Nucleus accumbens (tissue), 56 donors: ENCODE measurements around the gene EHD1.

Experiments used
- DNase-seq, 56 donors: peaks; one replicate each; lab custom pipeline; 2025; lab: John Stamatoyannopoulos, UW

The EHD1 gene

GRCh38 chr11:64910451-64911093 lies 32.2 kb upstream of the EHD1 start:
- DNase-seq, result no peak

- no peak for DNase-seq
Observed at GRCh38 chr11:64909653-64910343, 31.4 kb upstream of the EHD1 start.

- no peak for DNase-seq
Observed at GRCh38 chr11:64908766-64909165, 30.3 kb upstream of the EHD1 start.

GRCh38 chr11:64906314-64906635 lies 27.9 kb upstream of the EHD1 start:
- DNase-seq, result no peak

GRCh38 chr11:64905516-64906313 lies 27.3 kb upstream of the EHD1 start:
- no peak for DNase-seq

- no peak for DNase-seq
Observed at GRCh38 chr11:64903291-64903833, 24.9 kb upstream of the EHD1 start.

- no peak for DNase-seq
Observed at GRCh38 chr11:64902102-64902900, 23.9 kb upstream of the EHD1 start.

- no peak for DNase-seq
Observed at GRCh38 chr11:64900774-64901173, 22.4 kb upstream of the EHD1 start.

- peak in 9 of 56 donors; percentile 8 to 41 (median 19) for DNase-seq
Observed at GRCh38 chr11:64900263-64900678, 21.9 kb upstream of the EHD1 start.

GRCh38 chr11:64898541-64898940 lies 20.1 kb upstream of the EHD1 start:
- DNase-seq, result no peak

- no peak for DNase-seq
Observed at GRCh38 chr11:64898076-64898445, 19.6 kb upstream of the EHD1 start.

GRCh38 chr11:64897381-64898075 lies 19.1 kb upstream of the EHD1 start:
- DNase-seq, result no peak

- DNase-seq, result no peak
Observed at GRCh38 chr11:64896448-64897022, 18.1 kb upstream of the EHD1 start.

GRCh38 chr11:64894812-64895452 lies 16.5 kb upstream of the EHD1 start:
- DNase-seq, result no peak

- DNase-seq, result peak in 44 of 56 donors; percentile 20 to 85 (median 54)
Observed at GRCh38 chr11:64894070-64894811, 15.8 kb upstream of the EHD1 start.

GRCh38 chr11:64893194-64894069 lies 15.0 kb upstream of the EHD1 start:
- DNase-seq, result no peak

GRCh38 chr11:64892838-64893193 lies 14.4 kb upstream of the EHD1 start:
- no peak for DNase-seq
